Pancreas (tissue), 10 donors: ENCODE results near the gene P4HTM. TPM values are rescaled to one million over a fixed set of nuclear protein-coding genes. Genes with fewer than 3 reads are reported as not detected.
"Not testable (repeated sequence)": the region's sequence is repeated elsewhere in the genome, so short reads cannot be mapped to it uniquely, and the experiment has no call there.

Experiments
- ATAC-seq, 4 donors: fragments of 200-7000 bp; cut with Tn5 transposase; one replicate each; pipeline versions ENCODE4 v1.8.0 to v1.9.1; 2020; ENCODE audit warnings: mild to moderate bottlenecking in 4 of 4, moderate library complexity in 4 of 4
- DNase-seq, 6 donors: peaks; one replicate each; pipeline ENCODE4 v3.0.0-alpha.2; 2020
- FAIRE-seq: peaks from 2 replicates; lab custom pipeline; 2012; peaks lifted over from hg19 to GRCh38; lab: Jason Lieb, UNC
- H3K27ac ChIP-seq, 4 donors: fragments of 200-600 bp; sonication (generic); 1 replicate in 3 of 4; 2 replicates in 1 of 4; pipeline versions ENCODE4 v1.5.0 to v1.8.0; 2020
- H3K27me3 ChIP-seq, 4 donors: fragments of 200-600 bp; one replicate each; pipeline ENCODE4 v1.8.0; 2021
- H3K36me3 ChIP-seq, 3 donors: fragments of 200-600 bp; sonication (generic) in 1 of 3; one replicate each; pipeline versions ENCODE4 v1.5.0 to v1.8.0; 2020 to 2021
- H3K4me1 ChIP-seq, 3 donors: fragments of 200-600 bp; one replicate each; pipeline ENCODE4 v1.8.0; 2021
- H3K4me3 ChIP-seq, 4 donors: fragments of 200-600 bp; sonication (generic) in 2 of 4; one replicate each; pipeline versions ENCODE4 v1.5.0 to v1.8.0; 2020 to 2021
- H3K9me3 ChIP-seq, 4 donors: fragments of 200-600 bp; one replicate each; pipeline ENCODE4 v1.8.0; 2021
- WGBS, 2 donors: extraction: QIAGEN DNeasy Blood & Tissue Kit; methylation state at CpG; one replicate each; pipeline ENCODE4 v1.1.7; 2013; 5-methylcytosine and 5-hydroxymethylcytosine counted together
- intact Hi-C, 3 donors: fragments of 100-400 bp; cut with DNase I; formaldehyde crosslinking; loops; one replicate each; pipeline versions ENCODE4 v1.11.1 to v1.14.2; 2022
- polyA plus RNA-seq, 2 donors: library from polyadenylated mRNA; stranded (reverse); fragments of 200-250 nt; gene quantifications; one replicate each; pipeline ENCODE4 v1.2.3, GENCODE V29; 2013
- total RNA-seq, 6 donors: library from RNA; stranded (reverse); fragmentation: NEBNext Ultra II Directional in 4 of 6; extraction: Animal tissue kit (Norgen Biotek cat#: 25700) in 4 of 6; gene quantifications; one replicate each; pipeline versions ENCODE4 v1.2.1 to v1.2.4, GENCODE V29; 2021 to 2023
- TF ChIP-seq, protein P1 (sequence below), 4 donors: fragments of 200-600 bp; sonication (generic) in 3 of 4; IDR thresholded peaks; one replicate each; pipeline versions ENCODE4 v1.5.0 to v1.8.0; 2021; ENCODE audit warnings: antibody characterized with exemption in 4 of 4
- donor health status: healthy with polysubstance abuse.
- donor health status: DM: no; HTN: no; CAD: no; lungs with moderate emphysema.
- donor health status: DM: no; HTN: no; CAD: no.
- donor health status: control.
- donor health status: control.
- donor health status: Bipolar disorder and iron deficiency.
- donor health status: DM: yes; HTN: yes; CAD: no.
- donor health status: DM: no; HTN: no; CAD: no.
- donor health status: DM: no; HTN: no; CAD: no.
- donor health status: DM: yes; HTN: yes; CAD: no.

The P4HTM gene
- total and polyA plus RNA-seq, 8 donors = 29.9 to 108 (median 41.4) TPM

DNA sequence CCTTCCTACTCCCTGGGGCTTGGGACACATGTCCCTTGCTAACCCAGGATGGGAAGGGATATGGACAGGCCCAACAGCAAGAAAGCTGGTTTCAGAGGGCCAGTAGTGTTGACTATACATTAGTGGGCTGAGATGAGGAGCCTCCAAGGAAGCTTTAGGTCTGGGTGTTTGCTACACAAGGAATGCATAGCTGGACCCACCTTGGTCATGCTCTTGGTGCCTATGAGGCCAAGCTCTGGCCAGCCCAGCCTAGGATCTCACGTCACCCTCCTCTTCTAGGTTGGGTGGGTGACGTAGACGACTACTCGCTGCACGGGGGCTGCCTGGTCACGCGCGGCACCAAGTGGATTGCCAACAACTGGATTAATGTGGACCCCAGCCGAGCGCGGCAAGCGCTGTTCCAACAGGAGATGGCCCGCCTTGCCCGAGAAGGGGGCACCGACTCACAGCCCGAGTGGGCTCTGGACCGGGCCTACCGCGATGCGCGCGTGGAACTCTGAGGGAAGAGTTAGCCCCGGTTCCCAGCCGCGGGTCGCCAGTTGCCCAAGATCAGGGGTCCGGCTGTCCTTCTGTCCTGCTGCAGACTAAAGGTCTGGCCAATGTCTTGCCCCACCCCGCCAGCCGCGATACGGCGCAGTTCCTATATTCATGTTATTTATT, 16.5 kb downstream of the P4HTM start:
- intact Hi-C loops = no loop called here
- peak overlapping the region; percentile 57 to 75 (median 60) for H3K4me3 ChIP-seq
- H3K9me3 ChIP-seq = no peaks in the 10 kb centered on the region
- DNase-seq (peak in 4 of 6 donors; percentile 53 to 72 (median 62)), FAIRE-seq (no peak), ATAC-seq (peak; percentile 8 to 24 (median 12))
- H3K4me1 ChIP-seq = peaks cover 0 to 12% (median under 1%) of the 10 kb centered on the region in 3 donors
- no peaks in the 10 kb centered on the region for H3K27me3 ChIP-seq
- WGBS, 2 donors = 1 to 2% methylated on average over 27 to 32 of the region's 32 CpGs
- peak overlapping the region; percentile 82 to 96 (median 88) for H3K27ac ChIP-seq
- TF ChIP-seq, protein P1, sequence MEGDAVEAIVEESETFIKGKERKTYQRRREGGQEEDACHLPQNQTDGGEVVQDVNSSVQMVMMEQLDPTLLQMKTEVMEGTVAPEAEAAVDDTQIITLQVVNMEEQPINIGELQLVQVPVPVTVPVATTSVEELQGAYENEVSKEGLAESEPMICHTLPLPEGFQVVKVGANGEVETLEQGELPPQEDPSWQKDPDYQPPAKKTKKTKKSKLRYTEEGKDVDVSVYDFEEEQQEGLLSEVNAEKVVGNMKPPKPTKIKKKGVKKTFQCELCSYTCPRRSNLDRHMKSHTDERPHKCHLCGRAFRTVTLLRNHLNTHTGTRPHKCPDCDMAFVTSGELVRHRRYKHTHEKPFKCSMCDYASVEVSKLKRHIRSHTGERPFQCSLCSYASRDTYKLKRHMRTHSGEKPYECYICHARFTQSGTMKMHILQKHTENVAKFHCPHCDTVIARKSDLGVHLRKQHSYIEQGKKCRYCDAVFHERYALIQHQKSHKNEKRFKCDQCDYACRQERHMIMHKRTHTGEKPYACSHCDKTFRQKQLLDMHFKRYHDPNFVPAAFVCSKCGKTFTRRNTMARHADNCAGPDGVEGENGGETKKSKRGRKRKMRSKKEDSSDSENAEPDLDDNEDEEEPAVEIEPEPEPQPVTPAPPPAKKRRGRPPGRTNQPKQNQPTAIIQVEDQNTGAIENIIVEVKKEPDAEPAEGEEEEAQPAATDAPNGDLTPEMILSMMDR (IDR thresholded peaks at IDR 0.05) = no peak
- no peaks in the 10 kb centered on the region for H3K36me3 ChIP-seq

DNA sequence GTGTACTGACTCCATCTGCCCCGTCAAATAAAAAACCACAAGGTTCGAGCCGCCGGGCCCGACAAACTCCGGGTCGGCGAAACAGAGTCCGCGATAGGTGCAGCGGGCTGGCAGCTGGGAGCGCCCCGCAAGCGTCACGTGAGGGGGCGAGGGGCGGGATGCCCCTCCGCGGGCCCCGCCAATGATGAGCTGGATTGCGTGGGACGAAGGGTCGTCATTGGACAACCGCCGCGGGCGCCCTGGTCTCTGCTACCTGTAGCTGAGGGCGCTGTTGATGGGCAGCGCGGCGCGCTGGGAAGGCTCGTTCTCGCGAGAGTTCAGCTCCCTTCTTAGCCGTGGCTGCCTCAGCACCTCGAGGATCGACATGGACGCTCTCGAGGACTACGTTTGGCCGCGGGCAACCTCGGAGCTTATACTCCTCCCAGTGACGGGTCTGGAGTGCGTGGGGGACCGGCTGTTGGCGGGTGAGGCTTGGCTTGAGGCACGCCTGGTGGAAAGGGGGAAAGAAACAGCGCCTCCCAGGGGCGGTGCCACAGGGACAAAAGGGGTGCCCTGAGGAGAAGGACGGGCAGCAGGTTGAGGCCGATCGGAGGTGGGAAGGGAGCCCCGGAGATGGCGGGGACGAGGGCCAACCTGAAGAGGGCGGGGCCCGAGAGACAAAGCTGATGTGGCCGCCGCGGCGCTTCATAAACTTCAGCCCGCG, 17.2 kb downstream of the P4HTM start, which contains the start of gene WDR6:
Gene WDR6, plus strand, starts transcription at position 324 of the 703 bp plus-strand sequence. Its CDS starts 41 bp downstream, at position 365.
- Histone ChIP-seq H3K4me1 (peaks cover 0 to 16% (median 7%) of the 10 kb centered on the region in 3 donors), H3K27me3 (no peaks in the 10 kb centered on the region), H3K4me3 (peak within 1 kb of the TSS; percentile 57 to 75 (median 60)), H3K27ac (peak within 1 kb of the TSS; percentile 82 to 96 (median 88)), H3K36me3 (no peaks in the 10 kb centered on the region), H3K9me3 (no peaks in the 10 kb centered on the region)
- WGBS, 2 donors = 0% methylated on average over 65 of the region's 65 CpGs
- intact Hi-C loops = no loop called here
- peak; percentile 97 to 99 (median 98) for DNase-seq
- ATAC-seq = peak; percentile 90 to 95 (median 91)
- TF ChIP-seq, protein P1 (IDR thresholded peaks at IDR 0.05) = peak in 1 of 4 donors; percentile 17
- no peak for FAIRE-seq

DNA sequence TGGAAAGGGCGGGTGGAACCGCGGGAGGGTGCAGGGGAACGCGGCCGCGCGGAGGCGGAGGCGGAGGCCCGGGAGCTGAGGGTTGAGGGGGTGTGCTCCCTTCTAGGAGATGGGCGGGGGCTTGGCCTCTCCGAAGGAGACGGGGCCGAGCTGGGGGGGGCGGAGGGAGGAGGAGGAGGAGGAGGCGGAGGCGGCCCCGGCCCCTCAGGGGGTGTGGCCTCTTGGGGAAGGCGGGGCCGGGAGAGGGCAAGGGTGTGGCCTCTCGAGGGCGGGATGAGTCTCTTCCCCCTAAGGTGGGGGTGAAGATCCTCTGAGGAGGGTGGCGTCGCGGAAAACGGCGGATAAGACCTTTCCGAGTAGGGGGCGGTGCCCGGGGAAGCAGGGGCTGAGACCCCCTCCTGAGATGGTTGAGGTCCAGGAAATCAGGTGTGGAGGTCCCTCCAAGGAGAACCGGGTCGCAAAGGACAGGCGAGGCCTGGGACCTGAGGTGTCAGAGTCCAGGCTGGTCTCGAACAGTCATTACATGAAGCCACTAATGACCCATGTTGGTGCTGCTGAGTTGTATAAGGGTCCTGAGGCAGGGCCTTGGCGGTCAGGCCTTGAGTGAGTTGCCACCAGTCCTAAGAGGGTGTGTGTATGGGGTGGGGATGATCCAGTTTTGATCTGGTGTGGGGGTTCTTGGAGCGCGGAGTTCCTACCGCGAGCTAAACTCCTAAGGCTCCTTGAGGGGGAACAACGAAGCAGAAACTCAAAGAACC, 17.9 kb downstream of the P4HTM start:
- 13 to 18% methylated on average over 32 to 41 of the region's 41 CpGs for WGBS, 2 donors
- Histone ChIP-seq H3K36me3 (no peaks in the 10 kb centered on the region), H3K27me3 (no peaks in the 10 kb centered on the region), H3K4me3 (peak overlapping the region; percentile 57 to 75 (median 60)), H3K4me1 (peaks cover 0 to 18% (median 15%) of the 10 kb centered on the region in 3 donors), H3K9me3 (no peaks in the 10 kb centered on the region), H3K27ac (peak overlapping the region; percentile 82 to 96 (median 88))
- TF ChIP-seq, protein P1 (IDR thresholded peaks at IDR 0.05) = no peak
- ATAC-seq = peak; percentile 63 to 82 (median 76)
- peak; percentile 83 to 95 (median 92) for DNase-seq
- no peak for FAIRE-seq
- intact Hi-C loops = no loop called here

DNA sequence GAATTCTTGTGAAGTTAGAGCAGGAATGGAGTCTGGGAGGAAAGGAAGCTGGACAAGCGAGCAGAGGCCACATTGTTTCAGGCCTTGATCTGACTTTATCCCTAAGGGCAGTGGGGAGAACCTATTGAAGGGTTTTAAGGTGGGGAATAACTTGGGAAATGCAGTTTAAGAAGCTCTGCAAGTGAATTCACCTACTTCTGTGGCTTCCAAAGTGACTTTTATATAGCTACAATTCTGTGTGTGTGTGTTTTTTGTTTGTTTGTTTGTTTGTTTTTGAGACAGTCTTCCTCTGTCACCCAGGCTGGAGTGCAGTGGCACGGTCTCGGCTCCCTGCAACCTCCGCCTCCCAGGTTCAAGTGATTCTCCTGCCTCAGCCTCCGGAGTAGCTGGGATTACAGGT, 18.6 kb downstream of the P4HTM start:
- FAIRE-seq, H3K36me3 ChIP-seq, DNase-seq, intact Hi-C loops, H3K27me3 ChIP-seq, ATAC-seq, H3K9me3 ChIP-seq: not testable (repeated sequence)
- peak overlapping the region in 2 of 4 donors; percentile 57 to 61 for H3K4me3 ChIP-seq
- 82 to 93% methylated on average over 5 of the region's 5 CpGs for WGBS, 2 donors
- H3K4me1 ChIP-seq = peaks cover 0 to 18% (median 17%) of the 10 kb centered on the region in 3 donors
- peak overlapping the region in 1 of 4 donors; percentile 91 for H3K27ac ChIP-seq

DNA sequence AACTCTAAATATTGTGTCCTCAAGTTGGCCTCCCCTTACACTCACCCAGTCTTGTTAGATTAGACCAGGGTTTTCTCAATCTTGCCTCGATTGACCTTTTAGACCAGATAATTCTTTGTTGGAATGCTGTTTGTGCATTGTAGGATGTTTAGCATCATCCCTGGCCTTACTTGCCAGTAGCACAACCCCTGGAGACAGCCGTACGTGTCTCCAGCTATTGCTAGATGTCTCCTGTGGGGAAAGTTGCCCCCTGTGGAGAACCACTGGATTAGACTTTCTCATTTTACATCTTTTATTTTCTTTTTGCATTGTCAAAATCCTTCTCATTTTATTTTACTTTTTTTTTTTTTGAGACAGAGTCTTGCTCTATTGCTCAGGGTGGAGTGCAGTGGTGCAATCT, 19.4 kb downstream of the P4HTM start:
- FAIRE-seq = no peak
- no peak for ATAC-seq
- intact Hi-C loops = no loop called here
- Histone ChIP-seq H3K4me1 (peaks cover 0 to 18% (median 17%) of the 10 kb centered on the region in 3 donors), H3K27ac (no peak overlapping the region), H3K27me3 (no peaks in the 10 kb centered on the region), H3K9me3 (no peaks in the 10 kb centered on the region), H3K4me3 (no peak overlapping the region), H3K36me3 (peaks cover 0 to under 1% (median 0%) of the 10 kb centered on the region in 3 donors)
- no peak for DNase-seq
- WGBS, 2 donors = 71 to 76% methylated on average over 3 of the region's 3 CpGs
- TF ChIP-seq, protein P1 (IDR thresholded peaks at IDR 0.05) = no peak
